Prostate gland (tissue), 2 donors: ENCODE data around the gene PHF12.

Experiments used
- POLR2A ChIP-seq: fragments of 450-650 bp; IDR thresholded peaks from one replicate; pipeline ENCODE4 v1.6.1; 2016; ENCODE audit warnings: antibody characterized with exemption, mild to moderate bottlenecking
- POLR2AphosphoS5 ChIP-seq: sonication (generic); formaldehyde crosslinking; IDR thresholded peaks from one replicate; pipeline ENCODE4 v1.6.1; 2017; ENCODE audit warnings: antibody characterized with exemption
- TF ChIP-seq, protein P1 (sequence below), 4 experiments: fragments of 200-600 bp in 2 of 4; fragments of 450-650 bp in 2 of 4; sonication (generic) in 2 of 4; IDR thresholded peaks; 1 replicate in 3 of 4; 2 replicates in 1 of 4; pipeline ENCODE4 v1.5.1; 2016 to 2019; ENCODE audit warnings: antibody characterized with exemption in 4 of 4, mild to moderate bottlenecking in 2 of 4, moderate library complexity in 2 of 4

DNA sequence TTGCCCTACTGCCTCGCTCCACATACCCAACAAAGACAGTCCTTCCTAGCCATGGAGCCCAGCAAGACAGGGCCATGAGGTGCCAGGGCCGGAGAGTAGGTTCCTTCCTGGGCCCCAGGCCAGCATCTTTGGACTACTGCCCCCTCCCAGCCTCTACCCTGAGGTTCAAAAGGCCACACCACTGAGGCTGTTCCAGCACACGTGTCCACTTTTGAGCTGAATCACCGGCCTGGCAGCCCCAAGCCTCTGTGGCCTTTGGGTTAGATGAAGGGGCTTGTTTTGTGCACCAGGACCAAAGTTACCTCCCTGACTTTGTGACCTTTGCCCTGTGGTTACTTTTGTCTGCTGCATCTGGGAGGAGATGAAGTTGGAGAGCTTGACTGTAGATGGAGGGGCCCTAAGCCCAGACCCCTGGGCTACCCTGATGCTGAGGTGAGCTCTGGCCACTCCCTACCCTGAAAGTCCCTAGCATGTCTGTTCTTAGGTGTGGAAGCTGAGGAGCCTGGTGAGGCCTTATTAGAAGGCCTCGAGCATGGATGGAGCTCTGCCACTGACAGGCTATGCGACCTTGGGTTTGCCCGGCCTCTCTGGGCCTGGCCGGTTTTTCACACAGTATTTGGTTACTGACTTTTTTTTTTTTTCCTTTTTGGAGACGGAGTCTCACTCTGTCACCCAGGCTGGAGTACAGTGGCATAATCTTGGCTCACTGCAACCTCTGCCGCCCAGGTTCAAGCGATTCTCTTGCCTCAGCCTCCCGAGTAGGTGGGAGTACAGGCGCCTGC, 42.5 kb upstream of the PHF12 start:
- TF ChIP-seq, protein P1, sequence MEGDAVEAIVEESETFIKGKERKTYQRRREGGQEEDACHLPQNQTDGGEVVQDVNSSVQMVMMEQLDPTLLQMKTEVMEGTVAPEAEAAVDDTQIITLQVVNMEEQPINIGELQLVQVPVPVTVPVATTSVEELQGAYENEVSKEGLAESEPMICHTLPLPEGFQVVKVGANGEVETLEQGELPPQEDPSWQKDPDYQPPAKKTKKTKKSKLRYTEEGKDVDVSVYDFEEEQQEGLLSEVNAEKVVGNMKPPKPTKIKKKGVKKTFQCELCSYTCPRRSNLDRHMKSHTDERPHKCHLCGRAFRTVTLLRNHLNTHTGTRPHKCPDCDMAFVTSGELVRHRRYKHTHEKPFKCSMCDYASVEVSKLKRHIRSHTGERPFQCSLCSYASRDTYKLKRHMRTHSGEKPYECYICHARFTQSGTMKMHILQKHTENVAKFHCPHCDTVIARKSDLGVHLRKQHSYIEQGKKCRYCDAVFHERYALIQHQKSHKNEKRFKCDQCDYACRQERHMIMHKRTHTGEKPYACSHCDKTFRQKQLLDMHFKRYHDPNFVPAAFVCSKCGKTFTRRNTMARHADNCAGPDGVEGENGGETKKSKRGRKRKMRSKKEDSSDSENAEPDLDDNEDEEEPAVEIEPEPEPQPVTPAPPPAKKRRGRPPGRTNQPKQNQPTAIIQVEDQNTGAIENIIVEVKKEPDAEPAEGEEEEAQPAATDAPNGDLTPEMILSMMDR (IDR thresholded peaks at IDR 0.05): no peak
- TF ChIP-seq POLR2A (no peak), POLR2AphosphoS5 (no peak)
